BLaER1 treated with 17β-estradiol and CSF1 and Interleukin-3, amounts not matched to agents 10 nM and 100 nM (cell line): ENCODE results near the gene STPG2.
"Not testable (repeated sequence)": the region's sequence is repeated elsewhere in the genome, so short reads cannot be mapped to it uniquely, and the experiment has no call there.

Experiments used
- H3K27ac ChIP-seq, 11 experiments: shearing (Covaris generic); formaldehyde crosslinking; 2 replicates each; pipeline ENCODE4 v1.8.1; 2022
- H3K27me3 ChIP-seq, 11 experiments: shearing (Covaris generic); formaldehyde crosslinking; 2 replicates each; pipeline ENCODE4 v1.8.1; 2022
- H3K36me3 ChIP-seq, 11 experiments: shearing (Covaris generic); formaldehyde crosslinking; 2 replicates each; pipeline ENCODE4 v1.8.1; 2022
- H3K4me1 ChIP-seq, 10 experiments: shearing (Covaris generic); formaldehyde crosslinking; 2 replicates each; pipeline ENCODE4 v1.8.1; 2022
- H3K4me2 ChIP-seq, 11 experiments: shearing (Covaris generic); formaldehyde crosslinking; 2 replicates each; pipeline ENCODE4 v1.8.1; 2022
- H3K4me3 ChIP-seq, 10 experiments: shearing (Covaris generic); formaldehyde crosslinking; 2 replicates each; pipeline ENCODE4 v1.8.1; 2022
- H3K9ac ChIP-seq, 11 experiments: shearing (Covaris generic); formaldehyde crosslinking; 2 replicates each; pipeline ENCODE4 v1.8.1; 2022
- H3K9me3 ChIP-seq, 11 experiments: shearing (Covaris generic); formaldehyde crosslinking; replicated peaks in 1 of 11; 2 replicates each; pipeline ENCODE4 v1.8.1; 2022
- H4K20me1 ChIP-seq, 11 experiments: shearing (Covaris generic); formaldehyde crosslinking; 2 replicates each; pipeline ENCODE4 v1.8.1; 2022
- Cebpa-rat ChIP-seq, 11 experiments: shearing (Covaris generic); IDR thresholded peaks; 2 replicates each; pipeline ENCODE4 v1.8.1; 2022

The STPG2 gene

GRCh38 chr4:97590266-97590665 is 553.0 kb downstream of the STPG2 start:
- no peak for TF ChIP-seq Cebpa-rat (IDR thresholded peaks at IDR 0.05)
- Histone ChIP-seq H3K9ac (no peak overlapping the region), H3K9me3 (peaks cover 0 to 8% (median 0%) of the 10 kb centered on the region in 11 experiments; a peak in 1 of 22 replicates), H3K27ac (no peak overlapping the region), H3K4me3 (no peak overlapping the region), H3K4me1 (no peaks in the 10 kb centered on the region), H3K27me3 (no peaks in the 10 kb centered on the region), H4K20me1 (no peaks in the 10 kb centered on the region), H3K4me2 (no peak overlapping the region), H3K36me3 (no peaks in the 10 kb centered on the region)

GRCh38 chr4:97589481-97590196 is 553.6 kb downstream of the STPG2 start:
- Histone ChIP-seq H3K4me3 (no peak overlapping the region), H3K9me3 (peaks cover 0 to 8% (median 0%) of the 10 kb centered on the region in 11 experiments; a peak in 1 of 22 replicates), H3K4me2 (no peak overlapping the region), H4K20me1 (no peaks in the 10 kb centered on the region), H3K27ac (no peak overlapping the region), H3K36me3 (no peaks in the 10 kb centered on the region), H3K4me1 (no peaks in the 10 kb centered on the region), H3K27me3 (no peaks in the 10 kb centered on the region), H3K9ac (no peak overlapping the region)
- no peak for TF ChIP-seq Cebpa-rat (IDR thresholded peaks at IDR 0.05)

GRCh38 chr4:97587912-97588311 is 555.4 kb downstream of the STPG2 start:
- H3K9ac ChIP-seq = no peak overlapping the region
- H3K4me3 ChIP-seq = no peak overlapping the region
- no peaks in the 10 kb centered on the region for H3K36me3 ChIP-seq
- H3K4me2 ChIP-seq = no peak overlapping the region
- no peaks in the 10 kb centered on the region for H3K27me3 ChIP-seq
- H3K9me3 ChIP-seq = no peaks in the 10 kb centered on the region
- H3K27ac ChIP-seq = no peak overlapping the region
- no peaks in the 10 kb centered on the region for H3K4me1 ChIP-seq
- no peaks in the 10 kb centered on the region for H4K20me1 ChIP-seq
- TF ChIP-seq Cebpa-rat (IDR thresholded peaks at IDR 0.05) = no peak

- H3K4me1 ChIP-seq = no peaks in the 10 kb centered on the region
These were observed 558.0 kb downstream of the STPG2 start for GRCh38 chr4:97585274-97585673.

GRCh38 chr4:97582890-97583289 is 560.4 kb downstream of the STPG2 start:
- H3K4me3 ChIP-seq = no peak overlapping the region
- H3K27ac ChIP-seq = no peak overlapping the region
- H3K36me3 ChIP-seq = no peaks in the 10 kb centered on the region
- no peaks in the 10 kb centered on the region for H4K20me1 ChIP-seq
- no peaks in the 10 kb centered on the region for H3K27me3 ChIP-seq
- H3K4me1 ChIP-seq = no peaks in the 10 kb centered on the region
- H3K9ac ChIP-seq = no peak overlapping the region
- H3K9me3 ChIP-seq = no peaks in the 10 kb centered on the region
- H3K4me2 ChIP-seq = no peak overlapping the region
- no peak for TF ChIP-seq Cebpa-rat (IDR thresholded peaks at IDR 0.05)

More at GRCh38 chr4:97585274-97585673, 558.0 kb downstream of the STPG2 start:
- no peak overlapping the region for H3K4me2 ChIP-seq
- no peak for TF ChIP-seq Cebpa-rat (IDR thresholded peaks at IDR 0.05)
- no peaks in the 10 kb centered on the region for H3K27me3 ChIP-seq
- no peak overlapping the region for H3K9ac ChIP-seq
- H3K9me3 ChIP-seq = no peaks in the 10 kb centered on the region
- H3K36me3 ChIP-seq = no peaks in the 10 kb centered on the region
- H4K20me1 ChIP-seq = no peaks in the 10 kb centered on the region
- no peak overlapping the region for H3K4me3 ChIP-seq
- H3K27ac ChIP-seq = no peak overlapping the region

- H3K36me3 ChIP-seq = no peaks in the 10 kb centered on the region
These were observed 566.3 kb downstream of the STPG2 start for GRCh38 chr4:97577004-97577403.

GRCh38 chr4:97560009-97560408 is 583.3 kb downstream of the STPG2 start:
- TF ChIP-seq Cebpa-rat (IDR thresholded peaks at IDR 0.05) = no peak
- Histone ChIP-seq H3K4me2 (no peak overlapping the region), H3K9me3 (peaks cover 0 to 4% (median 0%) of the 10 kb centered on the region in 11 experiments; a peak in 2 of 22 replicates), H4K20me1 (no peaks in the 10 kb centered on the region), H3K36me3 (no peaks in the 10 kb centered on the region), H3K9ac (no peak overlapping the region), H3K27me3 (no peaks in the 10 kb centered on the region), H3K27ac (no peak overlapping the region), H3K4me3 (no peak overlapping the region), H3K4me1 (no peaks in the 10 kb centered on the region)

More at GRCh38 chr4:97577004-97577403, 566.3 kb downstream of the STPG2 start:
- no peaks in the 10 kb centered on the region for H4K20me1 ChIP-seq
- no peaks in the 10 kb centered on the region for H3K27me3 ChIP-seq
- peak overlapping the region in 9 of 11 experiments; percentile 9 to 53 (median 38); a peak in 14 of 22 replicates for H3K4me2 ChIP-seq
- peaks cover 0 to 15% (median 11%) of the 10 kb centered on the region in 10 experiments; a peak in 10 of 20 replicates for H3K4me1 ChIP-seq
- H3K27ac ChIP-seq = no peak overlapping the region
- no peaks in the 10 kb centered on the region for H3K9me3 ChIP-seq
- H3K9ac ChIP-seq = no peak overlapping the region
- TF ChIP-seq Cebpa-rat (IDR thresholded peaks at IDR 0.05) = no peak
- no peak overlapping the region for H3K4me3 ChIP-seq

- Histone ChIP-seq H4K20me1 (no peaks in the 10 kb centered on the region), H3K36me3 (no peaks in the 10 kb centered on the region), H3K4me3 (no peak overlapping the region), H3K9me3 (peaks cover 0 to 4% (median 0%) of the 10 kb centered on the region in 11 experiments; a peak in 2 of 22 replicates), H3K27me3 (no peaks in the 10 kb centered on the region), H3K4me2 (no peak overlapping the region), H3K4me1 (no peaks in the 10 kb centered on the region), H3K27ac (no peak overlapping the region), H3K9ac (no peak overlapping the region)
- TF ChIP-seq Cebpa-rat (IDR thresholded peaks at IDR 0.05) = no peak
These were observed 585.0 kb downstream of the STPG2 start for GRCh38 chr4:97558204-97558778.

- not testable (repeated sequence) for H4K20me1 ChIP-seq
- Histone ChIP-seq H3K4me1 (peaks cover 0 to 12% (median 6%) of the 10 kb centered on the region in 10 experiments; a peak in 11 of 20 replicates), H3K4me2 (peak overlapping the region in 8 of 11 experiments; percentile 30 to 59 (median 50); a peak in 14 of 22 replicates)
These were observed 592.6 kb downstream of the STPG2 start for GRCh38 chr4:97550637-97551036.

More at GRCh38 chr4:97550637-97551036, 592.6 kb downstream of the STPG2 start:
- H3K9ac ChIP-seq, H3K27me3 ChIP-seq, H3K4me3 ChIP-seq, H3K36me3 ChIP-seq, H3K9me3 ChIP-seq, H3K27ac ChIP-seq: not testable (repeated sequence)
